Measurements from ENCODE around the gene CACNA2D4. TPM values are rescaled to one million over a fixed set of nuclear protein-coding genes. Genes with fewer than 3 reads are reported as not detected.

CACNA2D4 gene
- total and polyA plus RNA-seq, 2 experiments from 2014 or later: 0.23 TPM; not detected in 1

DNA sequence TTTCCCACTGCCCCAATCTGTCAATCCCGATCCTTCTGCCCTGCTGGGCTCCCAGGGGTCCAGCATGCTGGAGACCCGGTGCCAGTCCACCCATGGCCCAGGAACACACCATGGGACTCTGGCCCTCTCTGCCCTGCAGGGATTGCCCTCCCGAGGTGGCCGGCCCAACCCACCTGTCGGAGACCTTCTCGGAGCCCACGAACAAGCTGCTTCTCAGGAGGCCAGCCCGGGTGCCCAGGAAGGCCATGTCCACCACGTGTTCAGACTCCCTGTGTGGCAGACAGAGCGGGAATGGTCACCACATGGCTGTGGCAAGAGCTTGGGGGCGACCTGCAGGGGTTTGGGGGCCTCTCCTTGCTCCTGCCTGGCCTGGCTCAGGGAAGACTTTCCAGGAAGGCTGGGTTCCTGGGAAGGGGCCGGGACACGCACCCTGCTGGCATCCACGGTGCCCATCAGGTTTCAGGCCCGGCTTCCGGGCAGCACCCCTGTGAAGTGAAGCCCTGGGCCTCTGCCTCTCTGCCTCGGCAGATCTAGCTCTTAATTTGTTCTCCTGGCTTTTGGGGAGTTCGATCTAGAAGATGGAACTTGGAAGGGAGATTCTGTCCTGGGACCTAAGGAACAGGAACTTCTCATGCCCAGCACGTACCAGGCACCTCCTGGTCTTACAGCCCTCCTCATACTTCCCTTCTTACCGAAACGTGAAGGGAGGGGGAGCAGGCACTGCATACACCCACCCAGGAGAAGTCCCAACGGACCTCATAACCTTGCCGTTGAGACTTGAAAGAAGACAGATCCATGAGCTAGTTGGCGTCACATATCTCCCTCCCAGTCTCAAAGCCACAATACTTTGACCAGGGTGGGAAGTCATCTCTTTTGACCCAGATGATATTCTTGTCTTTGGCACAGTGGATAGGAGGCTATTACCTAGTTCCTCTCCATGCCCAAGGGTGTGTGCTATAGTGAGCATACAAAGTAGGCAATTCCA, 71.7 kb downstream of the CACNA2D4 start:
- H2AFZ ChIP-seq: no peak overlapping the region
- H3K79me2 ChIP-seq (ENCODE audit: insufficient read depth): no peaks in the 10 kb centered on the region
- 57 to 58% methylated on average over 24 of the region's 24 CpGs for WGBS, 2 experiments (ENCODE audit: low coverage in 1 of 2, low lambda C conversion rate in 2 of 2, missing lambda C conversion rate in 2 of 2)
- no peaks in the 10 kb centered on the region for H3K9me2 ChIP-seq (ENCODE audit: insufficient read depth)
- no peak overlapping the region for H3K9ac ChIP-seq
- TF ChIP-seq EZH2phosphoT487 (IDR thresholded peaks at IDR 0.05; ENCODE audit: insufficient read depth, low read depth) (no peak), EZH2 (IDR thresholded peaks at IDR 0.05; ENCODE audit: insufficient read depth, poor library complexity, severe bottlenecking) (no peak)
- no peak overlapping the region for H3K4me3 ChIP-seq
- H3F3A ChIP-seq (ENCODE audit: insufficient read depth): peaks cover 9% of the 10 kb centered on the region
- in situ Hi-C loops (cut with MboI): no loop called here
- no peaks in the 10 kb centered on the region; the same call in 1 of the 2 replicates for H3K4me1 ChIP-seq (ENCODE audit: insufficient read depth)
- H3K27me3 ChIP-seq (replicated peaks; ENCODE audit: insufficient read depth): peaks cover 62% of the 10 kb centered on the region
- H4K20me1 ChIP-seq (ENCODE audit: insufficient read depth): no peaks in the 10 kb centered on the region
- H3K36me3 ChIP-seq (ENCODE audit: low read depth): no peaks in the 10 kb centered on the region
- no peak overlapping the region for H3K27ac ChIP-seq
- DNase-seq: no peak
- H3K4me2 ChIP-seq (ENCODE audit: unreplicated experiment): no peak overlapping the region
- no peaks in the 10 kb centered on the region for H3K9me3 ChIP-seq (ENCODE audit: low read depth)

DNA sequence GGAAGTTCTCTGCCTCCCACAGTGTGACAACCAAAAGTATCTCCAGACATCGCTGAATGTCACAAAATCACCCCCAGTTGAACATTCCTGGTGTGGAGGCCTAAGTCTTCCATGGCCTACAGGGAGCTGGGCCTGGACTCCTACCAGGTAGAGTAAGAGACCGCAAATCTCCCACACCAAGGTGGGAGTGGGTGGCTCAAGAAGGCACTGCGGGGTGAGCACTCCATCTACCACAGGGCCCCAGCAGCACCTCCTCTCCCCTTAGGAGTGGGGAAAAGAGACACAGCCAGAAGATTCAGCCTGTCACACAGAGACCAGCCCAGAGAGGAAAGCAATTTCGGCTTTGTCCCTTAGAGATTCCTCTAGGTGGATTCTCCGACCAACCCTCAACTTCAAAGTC, 72.6 kb downstream of the CACNA2D4 start:
- Histone ChIP-seq H4K20me1 (ENCODE audit: insufficient read depth) (no peaks in the 10 kb centered on the region), H3K27ac (no peak overlapping the region), H3K27me3 (replicated peaks; ENCODE audit: insufficient read depth) (peaks cover 70% of the 10 kb centered on the region), H3K9me2 (ENCODE audit: insufficient read depth) (no peaks in the 10 kb centered on the region), H2AFZ (no peak overlapping the region), H3K4me2 (ENCODE audit: unreplicated experiment) (no peak overlapping the region), H3K4me3 (no peak overlapping the region), H3F3A (ENCODE audit: insufficient read depth) (peaks cover under 1% of the 10 kb centered on the region; the same call in 1 of the 2 replicates), H3K36me3 (ENCODE audit: low read depth) (no peaks in the 10 kb centered on the region), H3K9ac (no peak overlapping the region), H3K4me1 (ENCODE audit: insufficient read depth) (no peaks in the 10 kb centered on the region), H3K79me2 (ENCODE audit: insufficient read depth) (no peaks in the 10 kb centered on the region), H3K9me3 (ENCODE audit: low read depth) (no peaks in the 10 kb centered on the region)
- in situ Hi-C loops (cut with MboI): no loop called here
- DNase-seq: no peak
- 64 to 66% methylated on average over 5 of the region's 5 CpGs for WGBS, 2 experiments (ENCODE audit: low coverage in 1 of 2, low lambda C conversion rate in 2 of 2, missing lambda C conversion rate in 2 of 2)
- TF ChIP-seq EZH2phosphoT487 (IDR thresholded peaks at IDR 0.05; ENCODE audit: insufficient read depth, low read depth) (no peak), EZH2 (IDR thresholded peaks at IDR 0.05; ENCODE audit: insufficient read depth, poor library complexity, severe bottlenecking) (no peak)

GRCh38 chr12:1845427-1845826, 73.0 kb downstream of the CACNA2D4 start:
- WGBS, 2 experiments (ENCODE audit: low coverage in 1 of 2, low lambda C conversion rate in 2 of 2, missing lambda C conversion rate in 2 of 2): 62 to 63% methylated on average over 13 to 14 of the region's 14 CpGs
- Histone ChIP-seq H3K27me3 (replicated peaks; ENCODE audit: insufficient read depth) (peaks cover 74% of the 10 kb centered on the region), H3K27ac (no peak overlapping the region), H3K9me3 (ENCODE audit: low read depth) (no peaks in the 10 kb centered on the region), H3K9me2 (ENCODE audit: insufficient read depth) (no peaks in the 10 kb centered on the region), H3K4me3 (no peak overlapping the region), H3K9ac (no peak overlapping the region), H2AFZ (no peak overlapping the region), H3K4me1 (ENCODE audit: insufficient read depth) (no peaks in the 10 kb centered on the region), H3K79me2 (ENCODE audit: insufficient read depth) (no peaks in the 10 kb centered on the region), H4K20me1 (ENCODE audit: insufficient read depth) (no peaks in the 10 kb centered on the region), H3F3A (ENCODE audit: insufficient read depth) (no peaks in the 10 kb centered on the region), H3K4me2 (ENCODE audit: unreplicated experiment) (no peak overlapping the region), H3K36me3 (ENCODE audit: low read depth) (no peaks in the 10 kb centered on the region)
- in situ Hi-C loops (cut with MboI): no loop called here
- no peak for TF ChIP-seq EZH2phosphoT487 (IDR thresholded peaks at IDR 0.05; ENCODE audit: insufficient read depth, low read depth)
- no peak for TF ChIP-seq EZH2 (IDR thresholded peaks at IDR 0.05; ENCODE audit: insufficient read depth, poor library complexity, severe bottlenecking)
- no peak for DNase-seq

DNA sequence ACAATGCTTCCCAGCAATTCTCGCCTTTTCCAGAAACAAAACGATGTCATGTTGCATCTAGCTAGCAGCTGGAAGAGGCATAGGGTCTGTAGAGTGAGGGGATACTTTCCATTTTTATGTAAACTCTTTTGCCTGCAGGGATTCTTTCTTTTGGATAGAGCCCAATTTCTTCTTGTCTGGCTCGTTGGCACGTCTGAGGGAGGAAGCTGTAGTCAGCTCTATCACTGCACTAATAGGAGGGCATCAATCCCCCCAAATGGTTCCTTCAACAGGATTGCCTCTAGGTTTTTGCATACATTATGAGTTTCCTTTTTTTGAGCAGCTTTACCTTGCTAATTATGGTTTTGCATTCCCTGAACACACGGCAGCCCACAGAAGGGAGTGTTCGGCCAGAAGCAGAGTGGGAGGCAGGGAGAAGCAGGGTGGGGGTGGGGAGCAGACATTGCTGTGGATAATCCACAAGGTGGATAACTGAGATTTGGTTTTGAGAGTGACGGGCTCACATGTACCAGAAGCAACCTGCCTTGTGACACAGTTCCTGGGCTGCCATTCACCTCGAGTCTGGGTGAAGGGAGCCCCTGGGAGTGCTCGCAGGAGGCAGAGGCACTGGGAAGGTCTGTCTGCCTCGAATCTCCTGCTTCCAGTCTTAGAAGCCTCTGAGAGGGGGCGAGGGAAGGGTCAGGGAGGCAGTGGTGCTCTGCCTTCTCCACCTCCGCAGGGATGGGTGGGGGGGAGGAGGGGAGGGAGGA, 73.6 kb downstream of the CACNA2D4 start:
- TF ChIP-seq EZH2phosphoT487 (IDR thresholded peaks at IDR 0.05; ENCODE audit: insufficient read depth, low read depth) (no peak), EZH2 (IDR thresholded peaks at IDR 0.05; ENCODE audit: insufficient read depth, poor library complexity, severe bottlenecking) (no peak)

More for the DNA sequence above, 73.6 kb downstream of the CACNA2D4 start:
- in situ Hi-C loops (cut with MboI): no loop called here
- H3K4me2 ChIP-seq (ENCODE audit: unreplicated experiment): no peak overlapping the region
- WGBS, 2 experiments (ENCODE audit: low coverage in 1 of 2, low lambda C conversion rate in 2 of 2, missing lambda C conversion rate in 2 of 2): 10 to 15% methylated on average over 12 of the region's 12 CpGs
- H3K36me3 ChIP-seq (ENCODE audit: low read depth): no peaks in the 10 kb centered on the region
- H3F3A ChIP-seq (ENCODE audit: insufficient read depth): no peaks in the 10 kb centered on the region
- no peak overlapping the region for H2AFZ ChIP-seq
- no peaks in the 10 kb centered on the region for H3K4me1 ChIP-seq (ENCODE audit: insufficient read depth)
- H3K27ac ChIP-seq: no peak overlapping the region
- no peaks in the 10 kb centered on the region for H4K20me1 ChIP-seq (ENCODE audit: insufficient read depth)
- no peak for DNase-seq
- no peaks in the 10 kb centered on the region for H3K9me3 ChIP-seq (ENCODE audit: low read depth)
- H3K27me3 ChIP-seq (replicated peaks; ENCODE audit: insufficient read depth): peaks cover 77% of the 10 kb centered on the region
- no peak overlapping the region for H3K4me3 ChIP-seq
- H3K79me2 ChIP-seq (ENCODE audit: insufficient read depth): no peaks in the 10 kb centered on the region
- no peaks in the 10 kb centered on the region for H3K9me2 ChIP-seq (ENCODE audit: insufficient read depth)
- no peak overlapping the region for H3K9ac ChIP-seq
